ENCODE data around the gene CD99L2.

DNA sequence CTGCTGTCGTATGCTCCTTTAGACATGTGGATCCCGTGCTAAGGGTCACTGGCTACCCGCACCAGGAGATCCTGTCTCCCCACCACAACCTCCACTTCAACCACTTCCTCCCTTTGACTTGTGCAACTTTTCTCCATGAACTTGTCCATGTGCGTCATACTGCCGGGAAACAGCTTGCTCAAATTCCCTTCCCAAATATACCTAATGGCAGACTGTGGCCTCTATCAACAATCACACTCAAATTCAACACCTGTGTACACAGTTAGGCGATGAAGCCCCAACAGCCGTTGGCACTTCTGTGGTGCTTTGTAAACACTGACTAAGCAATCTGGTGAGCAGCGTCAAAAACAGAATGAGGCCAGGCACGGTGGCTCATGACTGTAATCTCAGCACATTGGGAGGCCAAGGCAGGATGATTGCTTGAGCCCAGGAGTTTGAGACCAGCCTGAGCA lies 49.5 kb downstream of the CD99L2 start:
- TF ChIP-seq, protein P1, sequence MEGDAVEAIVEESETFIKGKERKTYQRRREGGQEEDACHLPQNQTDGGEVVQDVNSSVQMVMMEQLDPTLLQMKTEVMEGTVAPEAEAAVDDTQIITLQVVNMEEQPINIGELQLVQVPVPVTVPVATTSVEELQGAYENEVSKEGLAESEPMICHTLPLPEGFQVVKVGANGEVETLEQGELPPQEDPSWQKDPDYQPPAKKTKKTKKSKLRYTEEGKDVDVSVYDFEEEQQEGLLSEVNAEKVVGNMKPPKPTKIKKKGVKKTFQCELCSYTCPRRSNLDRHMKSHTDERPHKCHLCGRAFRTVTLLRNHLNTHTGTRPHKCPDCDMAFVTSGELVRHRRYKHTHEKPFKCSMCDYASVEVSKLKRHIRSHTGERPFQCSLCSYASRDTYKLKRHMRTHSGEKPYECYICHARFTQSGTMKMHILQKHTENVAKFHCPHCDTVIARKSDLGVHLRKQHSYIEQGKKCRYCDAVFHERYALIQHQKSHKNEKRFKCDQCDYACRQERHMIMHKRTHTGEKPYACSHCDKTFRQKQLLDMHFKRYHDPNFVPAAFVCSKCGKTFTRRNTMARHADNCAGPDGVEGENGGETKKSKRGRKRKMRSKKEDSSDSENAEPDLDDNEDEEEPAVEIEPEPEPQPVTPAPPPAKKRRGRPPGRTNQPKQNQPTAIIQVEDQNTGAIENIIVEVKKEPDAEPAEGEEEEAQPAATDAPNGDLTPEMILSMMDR (IDR thresholded peaks at IDR 0.05; ENCODE audit: low read depth, low read length, poor library complexity, severe bottlenecking): no peak
- no peak for TF ChIP-seq EZH2phosphoT487 (IDR thresholded peaks at IDR 0.05; ENCODE audit: borderline replicate concordance, low read length)
